IPS DF 4.7 (cell line): ENCODE data around the gene AGBL1.

Source experiments
- DNase-seq: peaks from one replicate; pipeline ENCODE4 v3.0.0-alpha.2; 2013; ENCODE audit warnings: low spot score; ENCODE audit errors: extremely low read depth

AGBL1 gene

DNA sequence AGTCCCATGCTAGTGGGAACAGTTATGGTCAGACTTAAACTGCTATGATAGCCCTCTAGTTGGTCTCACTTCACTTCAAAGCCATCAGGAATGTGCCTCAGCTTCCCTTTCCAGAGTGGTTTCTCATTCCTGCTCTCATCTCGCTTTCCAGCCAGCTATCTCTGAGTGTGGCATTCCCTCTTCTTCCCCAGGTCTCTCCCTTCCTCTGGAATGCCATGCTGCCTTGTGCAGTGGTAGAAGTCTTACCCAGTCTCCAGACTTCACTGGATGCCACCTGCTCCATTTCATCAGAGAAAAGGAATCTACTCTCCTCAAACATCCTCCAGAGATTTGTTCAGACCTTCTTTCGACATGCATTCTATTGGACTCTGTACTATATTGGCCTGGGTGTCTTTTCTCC lies 83.0 kb downstream of the AGBL1 start:
- no peak for DNase-seq

DNA sequence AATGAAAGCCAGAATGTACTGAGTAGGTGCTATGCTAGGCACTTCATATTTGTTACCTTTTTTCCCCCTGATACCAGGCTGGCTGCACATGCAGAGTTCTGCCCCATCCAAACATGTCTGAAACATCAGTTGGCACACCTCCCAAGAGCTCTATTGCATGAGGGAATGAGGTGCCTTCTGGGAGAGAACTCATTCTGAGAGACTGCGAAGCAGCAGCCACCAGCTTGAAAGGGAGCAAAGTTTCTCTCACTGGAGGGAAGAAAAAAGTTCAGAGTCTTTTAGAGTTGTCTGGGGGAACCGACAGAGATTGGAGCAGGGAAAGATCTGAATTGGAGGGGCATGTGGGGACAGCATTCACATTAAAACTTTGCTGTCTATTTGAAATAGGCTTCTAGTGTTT lies 84.1 kb downstream of the AGBL1 start:
- DNase-seq: no peak

DNA sequence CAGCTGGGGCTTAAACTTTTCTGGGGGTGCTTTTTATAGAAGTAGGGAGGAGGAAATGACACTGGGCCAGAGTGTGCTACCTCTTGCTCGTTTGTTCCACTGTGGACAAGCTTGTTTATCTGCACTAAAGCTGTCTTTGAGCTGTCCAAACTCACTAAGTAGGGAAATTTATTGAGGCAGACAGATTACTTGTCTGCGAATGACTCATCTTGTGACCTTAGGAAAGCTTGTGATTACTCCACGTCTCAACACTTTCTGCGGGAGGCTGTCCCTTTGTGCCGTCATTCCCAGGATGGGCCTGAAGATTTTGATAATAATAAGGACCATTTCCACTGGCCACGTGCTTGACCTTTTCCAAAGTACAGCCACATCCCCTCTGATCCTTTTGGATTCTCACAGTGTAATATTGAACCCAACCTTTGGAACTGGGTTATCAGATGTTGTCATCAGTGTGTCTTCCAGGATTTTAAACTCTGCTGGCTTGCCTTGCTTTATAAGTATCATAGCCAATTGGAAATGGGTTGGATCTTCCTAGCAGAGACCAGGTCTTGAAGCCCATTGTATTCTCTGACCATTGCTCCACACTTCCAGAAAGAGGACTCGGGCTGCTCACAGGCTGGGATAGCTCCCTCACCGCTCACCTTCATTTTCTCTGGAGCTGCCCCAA lies 84.7 kb downstream of the AGBL1 start:
- DNase-seq: no peak

DNA sequence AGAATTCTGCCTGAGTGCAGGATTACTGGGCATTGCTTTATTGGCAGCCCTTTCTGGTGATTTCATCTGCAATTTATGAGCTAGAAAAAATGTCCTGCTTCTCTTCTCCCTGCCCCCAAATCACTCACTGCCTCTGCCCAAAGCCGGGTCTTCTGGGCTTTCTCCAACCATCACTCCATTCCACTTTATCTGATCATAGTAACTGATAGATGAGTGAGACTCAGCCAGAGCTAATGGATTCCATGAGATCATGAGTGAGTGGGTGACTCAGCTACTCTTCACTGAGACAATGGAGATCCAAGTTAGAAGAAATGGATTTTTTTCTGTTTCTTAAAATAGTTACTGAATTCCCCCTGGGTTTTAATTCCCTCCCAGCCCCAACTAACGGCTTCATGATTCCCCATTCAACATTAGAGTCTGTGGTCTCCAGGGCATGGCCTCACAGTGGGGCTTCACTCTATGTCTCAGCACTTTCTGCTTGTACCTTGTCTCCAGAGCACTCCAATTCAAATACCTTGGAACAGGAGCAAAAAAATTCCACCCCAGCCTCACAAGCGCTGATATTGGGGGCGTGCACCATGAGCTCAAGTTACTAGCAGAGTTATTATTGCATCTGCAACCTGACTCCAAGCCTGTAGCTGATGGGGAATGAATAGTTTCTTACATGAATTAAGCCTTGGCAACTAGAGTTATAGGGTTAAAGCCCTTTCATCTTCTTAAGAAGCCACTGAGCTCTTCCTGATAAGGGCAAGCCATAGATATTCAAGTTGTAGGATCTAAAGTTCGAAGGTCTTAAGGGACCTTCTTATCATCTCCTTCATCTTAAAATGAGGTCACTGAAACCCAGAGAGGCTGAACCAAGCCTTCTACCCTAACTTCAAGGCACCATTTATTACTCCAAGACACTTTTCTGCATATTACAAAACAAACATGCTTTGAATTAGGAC lies 85.9 kb downstream of the AGBL1 start:
- DNase-seq: no peak

DNA sequence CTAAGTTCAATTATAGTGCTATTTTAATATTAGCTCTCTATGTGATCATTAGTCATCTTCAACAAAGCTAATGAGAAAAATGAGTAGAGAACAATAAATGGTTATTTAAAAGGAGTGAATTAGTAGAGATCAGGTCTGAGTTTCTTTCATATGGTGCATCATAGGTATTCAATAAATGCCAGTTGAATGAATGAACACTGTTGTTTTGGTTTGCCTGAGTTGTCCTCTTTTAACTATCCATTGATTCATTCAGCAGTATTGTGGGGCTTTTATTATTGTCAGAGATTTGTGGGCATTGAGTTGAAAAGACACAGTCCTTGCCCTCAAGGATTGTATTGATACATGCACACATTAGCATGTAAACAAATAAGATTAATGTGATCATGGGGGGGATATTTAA lies 88.2 kb downstream of the AGBL1 start:
- DNase-seq: no peak

DNA sequence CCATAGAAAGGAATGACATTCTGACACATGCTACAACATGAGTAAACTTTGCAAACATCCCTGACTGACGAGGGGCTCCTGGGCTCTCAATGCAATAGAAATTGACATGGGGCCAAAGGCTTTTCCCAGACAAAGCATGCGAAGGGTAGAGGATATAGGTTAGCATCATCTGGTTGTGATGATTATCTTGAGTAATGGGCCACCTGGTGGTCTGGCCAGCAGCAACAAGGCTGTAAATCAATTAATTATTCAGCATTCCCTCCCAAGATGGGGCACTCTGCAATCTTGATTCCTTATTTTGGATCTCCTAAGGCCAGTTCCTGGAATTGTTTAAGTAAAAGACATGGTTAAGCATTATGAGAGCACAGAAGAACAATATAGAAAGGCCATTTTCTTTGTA lies 99.2 kb downstream of the AGBL1 start:
- DNase-seq: no peak

DNA sequence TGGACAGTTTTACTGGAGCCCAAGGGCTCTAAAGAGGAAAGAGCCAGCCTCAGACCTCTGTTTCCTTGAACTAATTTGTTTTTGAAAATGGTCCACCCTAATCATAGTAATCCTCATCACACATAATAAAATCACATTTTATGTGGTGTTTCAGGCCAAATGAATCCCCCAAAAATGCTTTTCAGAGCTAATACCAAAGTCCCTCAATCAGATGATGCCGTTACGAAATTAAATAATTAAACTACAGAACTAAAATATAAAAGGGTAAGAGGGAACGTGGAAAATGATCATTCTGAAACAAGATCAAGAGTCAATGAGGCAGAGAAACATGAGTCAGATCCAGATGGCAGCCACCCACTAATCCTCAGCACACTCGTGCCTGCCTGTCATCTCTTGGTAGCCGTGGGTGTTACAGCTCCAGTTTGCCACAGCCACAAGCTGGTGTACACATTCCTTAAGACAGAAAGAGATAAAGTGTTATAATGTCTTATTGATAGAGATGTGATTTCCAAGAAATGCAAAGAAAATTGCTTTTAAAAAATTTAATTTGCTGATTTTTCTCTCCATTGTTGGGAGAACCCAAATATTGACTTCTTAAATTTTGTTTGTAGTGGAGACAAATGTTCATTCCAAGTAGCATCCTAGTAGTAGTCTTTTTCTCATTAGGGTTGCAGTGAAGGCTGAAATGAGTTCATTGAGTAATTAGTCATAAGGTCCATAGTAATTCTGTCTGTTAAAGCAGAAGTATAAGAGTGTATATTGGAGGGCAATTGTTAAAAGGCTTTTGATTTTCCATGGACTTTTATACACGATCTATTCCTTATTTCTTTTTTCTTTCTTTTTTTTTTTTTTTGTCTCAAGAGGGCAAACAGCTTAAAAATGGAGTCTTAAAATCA lies 104.2 kb downstream of the AGBL1 start:
- no peak for DNase-seq

DNA sequence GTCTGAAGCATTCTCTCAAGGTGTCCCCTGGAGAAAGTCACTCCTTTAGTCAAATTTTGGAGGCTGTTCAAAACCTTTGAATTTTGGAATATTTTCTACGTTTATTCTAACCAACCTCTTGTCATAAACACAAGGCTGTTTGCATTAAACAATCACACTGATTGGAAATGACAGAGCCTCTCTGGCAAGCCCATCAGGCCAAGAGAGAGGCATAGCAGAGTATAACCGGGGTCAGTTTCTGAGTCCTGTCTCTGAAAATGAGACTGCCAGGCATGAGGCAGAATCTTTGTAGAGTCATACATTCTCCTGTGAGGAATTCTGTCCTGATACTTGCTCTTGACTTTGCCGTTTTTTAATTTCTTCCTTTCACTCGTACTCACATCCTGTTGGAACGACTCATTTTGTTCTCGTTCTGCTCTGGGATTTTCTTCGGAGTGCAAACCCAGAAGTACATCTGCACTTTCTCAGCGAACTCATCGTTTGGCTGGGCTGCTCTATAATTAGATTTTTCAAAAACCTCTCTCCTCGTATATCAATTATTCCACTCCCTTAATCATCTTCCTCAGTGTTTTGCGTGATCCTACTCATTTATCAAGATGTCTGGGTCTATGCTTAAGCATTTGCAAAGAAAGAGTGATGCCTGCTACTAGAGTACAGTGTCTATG lies 114.2 kb downstream of the AGBL1 start:
- DNase-seq: no peak

DNA sequence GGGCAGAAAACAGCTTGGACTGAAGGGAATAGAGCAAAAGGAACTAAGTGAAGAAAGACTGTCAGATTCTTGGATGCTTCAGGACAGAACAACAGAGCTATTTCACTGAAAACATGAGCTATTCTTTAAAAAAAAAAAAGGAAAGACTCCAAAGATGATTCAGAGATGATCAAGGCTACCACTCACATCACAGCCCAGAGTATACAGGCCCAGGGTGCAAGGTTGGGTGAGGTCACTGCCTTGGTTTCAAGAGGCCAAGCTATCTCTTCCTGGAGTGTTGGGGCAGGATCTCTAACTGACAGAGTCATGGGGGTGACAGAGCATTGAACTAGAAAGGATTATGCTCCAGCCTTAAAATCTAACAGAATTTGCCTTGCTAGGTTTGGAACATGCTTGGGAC lies 118.1 kb downstream of the AGBL1 start:
- no peak for DNase-seq

DNA sequence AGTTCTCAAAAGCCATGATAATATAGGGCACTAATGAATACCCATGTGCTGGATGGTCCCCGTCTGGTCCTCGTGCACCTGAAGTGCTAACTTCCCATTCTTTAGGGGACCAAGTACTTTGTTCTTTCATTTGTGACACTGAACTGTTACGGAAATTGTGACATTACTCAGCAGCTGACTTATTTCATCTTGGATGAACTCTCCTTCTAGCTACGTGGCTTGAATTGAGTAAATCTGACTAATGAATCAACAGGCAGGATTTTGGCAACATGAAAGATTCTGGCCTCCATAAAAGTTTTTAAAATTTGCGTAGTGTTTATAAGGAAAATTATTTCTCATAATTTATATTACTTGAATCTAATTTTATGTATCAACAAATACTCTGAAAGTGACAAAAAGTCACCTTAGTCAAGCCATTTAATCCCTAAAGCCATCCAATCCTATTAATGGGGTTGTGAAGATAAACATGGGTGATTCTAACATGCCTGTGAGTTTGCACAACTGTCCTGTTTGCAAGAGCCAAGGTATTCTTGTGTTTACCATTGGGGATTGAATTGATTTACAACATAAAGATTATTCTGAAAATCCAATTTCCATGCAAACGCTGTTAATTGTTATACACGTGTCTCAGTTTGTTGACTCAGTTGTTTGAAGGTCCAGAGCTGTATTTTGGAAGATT lies 119.9 kb downstream of the AGBL1 start:
- DNase-seq: no peak

DNA sequence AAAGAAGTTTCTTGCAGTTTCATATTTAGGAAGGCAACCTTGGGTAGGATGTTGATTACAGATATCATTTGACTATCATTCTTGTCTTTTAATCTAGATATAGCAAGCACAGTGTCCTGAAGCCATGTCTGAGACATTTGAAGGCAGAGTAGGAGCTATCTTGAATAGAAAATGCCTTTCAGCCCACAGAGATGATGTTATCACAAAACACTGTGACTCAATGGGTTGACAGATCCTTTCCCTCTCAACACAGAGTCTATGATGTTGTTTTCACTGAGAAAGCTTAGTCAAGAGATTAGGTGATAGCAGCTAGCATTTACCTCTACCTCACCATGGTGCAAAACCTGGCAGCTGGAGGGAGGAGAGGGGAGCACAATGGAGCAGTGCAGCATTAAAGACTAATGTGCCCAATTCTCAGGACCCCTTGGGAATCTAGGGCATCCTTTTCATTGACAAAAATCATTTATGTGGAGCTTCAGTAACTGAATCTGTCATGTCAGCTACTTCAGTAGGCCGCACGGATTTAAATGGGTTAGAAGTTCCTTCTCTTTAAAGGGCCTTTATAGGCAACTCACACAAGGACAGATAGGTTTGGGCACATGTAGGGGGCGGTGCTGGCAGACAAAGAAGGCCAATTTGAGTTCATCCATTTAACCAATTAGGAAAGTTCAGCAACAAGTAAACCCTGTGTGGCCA lies 121.8 kb downstream of the AGBL1 start:
- DNase-seq: no peak

DNA sequence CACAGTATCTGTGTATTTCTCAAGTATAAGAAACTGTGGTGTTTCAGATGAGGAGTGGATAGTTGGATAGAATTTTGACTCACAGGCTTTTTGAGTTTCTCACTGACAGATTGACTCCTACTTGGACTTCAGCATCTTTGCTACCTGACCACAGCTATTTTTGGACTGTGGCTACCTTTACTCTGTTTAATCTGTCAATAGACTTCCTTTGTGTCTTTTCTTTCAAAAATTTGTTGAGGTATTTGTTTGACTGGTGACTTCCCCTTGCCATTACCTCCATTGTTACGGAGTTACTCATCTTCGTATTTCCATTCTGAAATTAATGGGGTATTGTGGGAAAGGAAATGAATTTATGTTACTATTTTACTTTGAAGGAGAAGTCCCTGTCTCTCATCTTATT lies 123.8 kb downstream of the AGBL1 start:
- no peak for DNase-seq

DNA sequence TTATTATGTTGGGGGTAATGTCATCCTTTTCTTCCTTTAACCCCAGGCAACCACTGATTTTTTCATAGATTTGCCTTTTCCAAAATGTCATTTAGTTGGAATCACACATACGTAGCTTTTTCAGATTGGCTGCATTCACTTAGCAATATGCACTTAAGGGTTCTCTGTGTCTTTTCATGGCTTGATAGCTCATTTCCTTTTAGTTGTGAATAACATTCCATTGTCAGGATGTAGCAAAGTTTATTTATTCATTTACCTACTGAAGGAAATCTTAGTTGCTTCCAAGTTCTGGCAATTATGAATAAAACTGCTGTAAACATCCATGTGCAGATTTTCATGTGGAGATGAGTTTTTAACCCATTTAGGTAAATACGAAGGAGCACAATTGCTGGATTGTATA lies 125.4 kb downstream of the AGBL1 start:
- no peak for DNase-seq

DNA sequence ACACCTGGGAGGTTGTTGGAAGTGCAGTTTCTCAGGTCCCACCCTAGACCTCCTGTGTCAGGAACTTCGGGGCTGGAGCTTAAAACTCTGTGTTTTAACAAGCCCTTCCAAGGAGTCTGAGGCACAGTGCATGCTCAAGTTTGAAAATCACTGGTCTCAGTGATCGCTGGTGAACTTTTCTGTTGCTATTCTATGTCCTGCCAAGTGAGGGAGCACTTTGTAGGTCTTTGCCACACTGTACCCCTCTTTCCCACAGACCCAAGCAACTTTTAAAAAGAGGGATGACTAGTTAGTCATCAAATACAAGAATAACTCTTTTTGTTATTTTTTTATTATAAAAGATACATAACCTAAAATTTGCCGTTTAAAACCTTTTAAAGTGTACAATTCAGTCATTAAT lies 133.7 kb downstream of the AGBL1 start:
- DNase-seq: no peak

DNA sequence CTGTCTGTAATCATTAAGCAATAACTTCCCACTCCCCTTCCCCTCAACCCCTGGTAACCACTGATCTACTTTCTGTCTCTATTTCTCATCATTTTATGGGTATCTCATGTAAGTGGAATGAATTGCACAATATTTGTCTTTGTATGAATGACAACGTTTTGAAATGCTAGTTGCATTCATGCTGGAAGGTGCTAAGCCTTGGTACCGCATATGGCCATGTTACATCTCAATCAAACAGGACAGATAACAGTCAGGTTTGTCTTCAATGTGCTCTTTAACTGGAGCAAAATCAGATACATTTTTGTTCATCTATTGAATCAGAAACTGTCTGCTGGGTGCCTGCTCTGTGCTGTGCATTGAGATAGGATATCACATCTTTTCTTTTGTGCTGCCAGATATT lies 134.2 kb downstream of the AGBL1 start:
- no peak for DNase-seq

DNA sequence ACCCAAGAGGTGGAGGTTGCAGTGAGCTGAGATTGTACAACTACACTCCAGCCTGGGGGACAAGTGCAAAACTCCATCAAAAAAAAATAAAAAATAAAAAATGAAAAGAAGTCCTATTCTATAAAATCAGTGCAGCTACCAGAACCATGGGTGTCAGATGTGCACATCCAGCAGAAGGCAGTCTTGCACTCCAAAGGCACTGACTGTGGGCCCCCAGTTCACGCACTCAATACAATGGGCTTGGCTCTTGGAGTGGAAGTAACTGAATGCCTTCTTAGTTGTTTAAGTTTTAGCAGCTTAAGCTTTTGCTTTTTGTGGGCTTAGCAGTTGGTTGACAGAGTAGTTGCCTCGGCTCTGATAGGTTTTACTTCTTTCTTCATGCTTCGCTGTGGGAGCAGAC lies 141.4 kb downstream of the AGBL1 start:
- no peak for DNase-seq

DNA sequence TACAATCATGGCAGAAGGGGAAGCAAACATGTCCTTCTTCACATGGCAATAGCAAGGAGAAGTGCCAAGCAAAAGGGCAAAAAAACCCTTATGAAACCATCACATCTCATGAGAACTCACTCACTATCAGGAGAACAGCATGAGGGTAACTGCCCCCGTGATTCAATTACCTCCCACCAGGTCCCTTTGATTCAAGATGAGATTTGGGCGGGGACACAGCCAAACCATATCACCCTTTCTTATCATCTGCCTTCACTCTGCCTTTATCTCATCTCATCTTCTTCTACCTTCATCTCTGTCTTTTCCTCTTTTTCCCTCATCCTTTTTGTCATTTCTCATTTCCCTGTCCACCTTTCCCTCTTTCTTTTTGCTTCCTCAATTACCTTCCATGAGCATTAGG lies 149.6 kb downstream of the AGBL1 start:
- no peak for DNase-seq

DNA sequence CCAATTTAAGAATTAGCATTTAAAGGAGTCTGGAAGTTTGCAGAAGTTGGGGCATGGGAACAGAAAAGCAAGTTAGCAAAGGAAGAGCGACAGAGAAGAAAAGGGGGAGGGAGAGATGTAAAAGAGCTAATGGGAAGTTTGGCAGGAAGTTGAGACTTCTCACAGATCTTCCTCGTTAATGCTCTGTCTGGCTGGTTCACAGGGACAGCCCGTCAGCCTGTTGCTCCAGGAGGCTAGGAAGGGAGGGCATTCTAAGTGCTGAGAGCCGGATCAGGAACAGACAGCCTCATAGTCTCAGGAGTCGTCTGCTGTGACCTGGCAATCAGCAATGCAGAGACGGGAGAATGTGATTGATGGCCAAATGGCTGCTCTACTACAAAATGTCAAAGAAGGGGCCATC lies 150.3 kb downstream of the AGBL1 start:
- no peak for DNase-seq

DNA sequence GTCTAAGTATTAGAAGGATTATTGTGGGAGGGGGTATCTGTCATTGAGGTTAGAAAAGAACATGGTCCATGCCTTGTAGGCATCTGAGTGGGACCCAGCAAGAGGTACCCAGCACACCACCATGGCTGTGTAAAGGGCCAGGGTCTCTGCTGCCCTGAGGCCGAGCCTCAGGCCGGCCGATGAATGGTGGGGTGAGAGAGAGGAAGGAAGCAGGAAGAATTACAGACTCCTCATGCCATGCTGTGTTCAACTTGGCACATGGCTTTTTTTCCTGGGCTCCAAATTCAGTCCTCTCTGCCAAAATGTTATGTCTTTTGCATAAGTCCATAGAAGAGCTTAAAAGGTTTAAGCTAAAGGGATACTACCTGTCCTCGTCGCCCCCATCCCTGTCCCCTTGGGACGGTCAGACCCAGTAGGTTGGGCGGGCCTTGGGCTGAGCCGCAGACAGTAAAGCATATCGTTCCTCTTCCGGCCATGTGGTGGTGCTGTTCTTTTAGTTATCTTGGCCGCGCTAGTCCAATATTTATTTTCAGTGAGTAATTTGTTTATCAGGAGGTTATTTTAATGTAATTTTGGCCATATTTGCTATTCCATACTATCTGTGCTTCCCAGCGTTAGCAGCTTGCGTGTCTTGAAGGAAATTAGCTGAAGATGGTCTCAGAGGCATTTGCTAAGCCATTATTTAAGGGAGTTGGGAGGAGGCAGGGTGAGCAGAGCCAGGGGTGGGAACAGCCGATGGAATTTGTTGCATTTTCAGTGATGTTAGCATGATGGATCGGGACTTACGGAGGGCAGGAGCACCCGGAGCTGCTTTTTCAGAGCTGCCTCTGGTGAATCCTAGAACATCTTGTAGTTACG lies 152.4 kb downstream of the AGBL1 start:
- DNase-seq: no peak
